OCI-LY1 (cell line): ENCODE data around the gene NECTIN1.

Source experiments
- H2AFZ ChIP-seq: fragments of 200-600 bp; sonication (generic), shearing (Covaris generic); 2 replicates; pipeline ENCODE4 v1.6.0; 2014; ENCODE audit warnings: antibody characterized with exemption, mild to moderate bottlenecking, low read length
- H3F3A ChIP-seq: fragments of 200-600 bp; sonication (generic), shearing (Covaris generic); 2 replicates; pipeline ENCODE4 v1.6.0; 2014; ENCODE audit warnings: mild to moderate bottlenecking, antibody characterized with exemption, low read length, moderate library complexity; ENCODE audit not compliant: insufficient read depth
- H3K27ac ChIP-seq: fragments of 200-600 bp; sonication (generic); 2 replicates; pipeline ENCODE4 v1.5.1; 2014; ENCODE audit warnings: low read length, mixed run types, mild to moderate bottlenecking, low read depth; ENCODE audit not compliant: poor library complexity, severe bottlenecking
- H3K27me3 ChIP-seq: fragments of 200-600 bp; sonication (generic); 2 replicates; pipeline ENCODE4 v1.6.0; 2014; ENCODE audit warnings: antibody characterized with exemption, mild to moderate bottlenecking, low read length, moderate library complexity; ENCODE audit not compliant: insufficient read depth
- H3K36me3 ChIP-seq: fragments of 200-600 bp; sonication (generic); 2 replicates; pipeline ENCODE4 v1.6.1; 2014; ENCODE audit warnings: mild to moderate bottlenecking, antibody characterized with exemption, low read length, moderate library complexity, mixed read lengths; ENCODE audit not compliant: insufficient read depth
- H3K4me1 ChIP-seq: fragments of 200-600 bp; sonication (generic); 2 replicates; pipeline ENCODE4 v1.5.1; 2014; ENCODE audit warnings: mild to moderate bottlenecking, low read length, moderate library complexity; ENCODE audit not compliant: insufficient read depth, severe bottlenecking
- H3K4me2 ChIP-seq: fragments of 200-600 bp; sonication (generic), shearing (Covaris generic); 2 replicates; pipeline ENCODE4 v1.6.1; 2014; ENCODE audit warnings: low read length
- H3K4me3 ChIP-seq: fragments of 200-600 bp; sonication (generic); 2 replicates; pipeline ENCODE4 v1.5.1; 2014; ENCODE audit warnings: low read length, low read depth, mild to moderate bottlenecking, mixed read lengths; ENCODE audit not compliant: poor library complexity, severe bottlenecking
- H3K79me2 ChIP-seq: fragments of 200-600 bp; shearing (Covaris generic); 2 replicates; pipeline ENCODE4 v1.6.1; 2016; ENCODE audit warnings: mixed run types, low read length, mixed read lengths; ENCODE audit not compliant: insufficient read depth
- H3K9ac ChIP-seq: fragments of 200-600 bp; sonication (generic), shearing (Covaris generic); 2 replicates; pipeline ENCODE4 v1.6.1; 2014; ENCODE audit warnings: mild to moderate bottlenecking, low read length, mixed read lengths
- H3K9me2 ChIP-seq: fragments of 200-600 bp; sonication (generic), shearing (Covaris generic); 2 replicates; pipeline ENCODE4 v1.6.1; 2014; ENCODE audit warnings: low read depth, mild to moderate bottlenecking, low read length, mixed read lengths
- H3K9me3 ChIP-seq: fragments of 200-600 bp; shearing (Covaris generic); 2 replicates; pipeline ENCODE4 v1.6.1; 2014; ENCODE audit warnings: low read length, mixed read lengths
- H4K20me1 ChIP-seq: fragments of 200-600 bp; sonication (generic), shearing (Covaris generic); 2 replicates; pipeline ENCODE4 v1.6.0; 2016; ENCODE audit warnings: mild to moderate bottlenecking, low read length; ENCODE audit not compliant: insufficient read depth
- EZH2 ChIP-seq: fragments of 200-600 bp; sonication (generic), shearing (Covaris generic); IDR thresholded peaks from 2 replicates; pipeline ENCODE4 v1.8.0; 2017; ENCODE audit warnings: borderline replicate concordance, mixed run types, mild to moderate bottlenecking, antibody characterized with exemption, low read length, moderate library complexity, mixed read lengths
- TF ChIP-seq, protein P1 (sequence below): fragments of 200-600 bp; sonication (generic), shearing (Covaris generic); IDR thresholded peaks from 2 replicates; pipeline ENCODE4 v1.5.1; 2017; ENCODE audit warnings: mild to moderate bottlenecking, antibody characterized with exemption, low read length, moderate library complexity, mixed read lengths

NECTIN1 gene

DNA sequence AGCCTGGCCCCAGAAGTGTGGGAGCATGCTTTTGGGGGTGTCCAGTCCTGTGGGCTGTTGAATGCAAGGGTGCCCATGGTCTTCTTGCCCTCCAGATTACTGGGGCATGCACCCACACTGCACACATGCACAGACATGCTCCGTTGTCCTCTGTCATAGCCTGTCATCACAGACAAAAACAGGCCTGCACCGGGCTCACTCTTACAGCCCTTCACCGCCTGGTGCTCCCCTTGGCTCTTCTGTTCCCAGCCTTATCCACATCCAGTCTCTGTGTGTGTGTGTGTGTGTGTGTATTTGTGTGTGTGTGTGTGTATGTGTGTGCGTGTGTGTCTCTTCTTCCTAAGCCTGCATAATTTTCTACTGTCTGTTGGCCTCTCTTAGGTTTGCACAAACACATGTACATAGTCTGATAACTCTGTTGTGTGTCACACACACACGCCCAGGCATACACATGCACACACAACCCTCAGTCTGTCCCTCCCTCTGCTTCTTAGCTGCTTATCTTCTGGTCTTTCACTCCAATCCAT is 23.4 kb upstream of the NECTIN1 start:
- TF ChIP-seq EZH2, result no peak
- TF ChIP-seq, protein P1, sequence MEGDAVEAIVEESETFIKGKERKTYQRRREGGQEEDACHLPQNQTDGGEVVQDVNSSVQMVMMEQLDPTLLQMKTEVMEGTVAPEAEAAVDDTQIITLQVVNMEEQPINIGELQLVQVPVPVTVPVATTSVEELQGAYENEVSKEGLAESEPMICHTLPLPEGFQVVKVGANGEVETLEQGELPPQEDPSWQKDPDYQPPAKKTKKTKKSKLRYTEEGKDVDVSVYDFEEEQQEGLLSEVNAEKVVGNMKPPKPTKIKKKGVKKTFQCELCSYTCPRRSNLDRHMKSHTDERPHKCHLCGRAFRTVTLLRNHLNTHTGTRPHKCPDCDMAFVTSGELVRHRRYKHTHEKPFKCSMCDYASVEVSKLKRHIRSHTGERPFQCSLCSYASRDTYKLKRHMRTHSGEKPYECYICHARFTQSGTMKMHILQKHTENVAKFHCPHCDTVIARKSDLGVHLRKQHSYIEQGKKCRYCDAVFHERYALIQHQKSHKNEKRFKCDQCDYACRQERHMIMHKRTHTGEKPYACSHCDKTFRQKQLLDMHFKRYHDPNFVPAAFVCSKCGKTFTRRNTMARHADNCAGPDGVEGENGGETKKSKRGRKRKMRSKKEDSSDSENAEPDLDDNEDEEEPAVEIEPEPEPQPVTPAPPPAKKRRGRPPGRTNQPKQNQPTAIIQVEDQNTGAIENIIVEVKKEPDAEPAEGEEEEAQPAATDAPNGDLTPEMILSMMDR, result no peak
- no peaks in the 10 kb centered on the region for H4K20me1 ChIP-seq
- no peaks in the 10 kb centered on the region for H3K9me2 ChIP-seq
- H3K4me3 ChIP-seq, result no peak overlapping the region
- no peaks in the 10 kb centered on the region for H3K36me3 ChIP-seq
- H3K4me1 ChIP-seq, result no peaks in the 10 kb centered on the region
- no peaks in the 10 kb centered on the region for H3F3A ChIP-seq
- no peak overlapping the region for H2AFZ ChIP-seq
- no peak overlapping the region for H3K4me2 ChIP-seq
- no peaks in the 10 kb centered on the region for H3K79me2 ChIP-seq
- no peak overlapping the region for H3K9ac ChIP-seq
- H3K9me3 ChIP-seq, result no peaks in the 10 kb centered on the region
- no peak overlapping the region for H3K27ac ChIP-seq
- no peaks in the 10 kb centered on the region for H3K27me3 ChIP-seq

DNA sequence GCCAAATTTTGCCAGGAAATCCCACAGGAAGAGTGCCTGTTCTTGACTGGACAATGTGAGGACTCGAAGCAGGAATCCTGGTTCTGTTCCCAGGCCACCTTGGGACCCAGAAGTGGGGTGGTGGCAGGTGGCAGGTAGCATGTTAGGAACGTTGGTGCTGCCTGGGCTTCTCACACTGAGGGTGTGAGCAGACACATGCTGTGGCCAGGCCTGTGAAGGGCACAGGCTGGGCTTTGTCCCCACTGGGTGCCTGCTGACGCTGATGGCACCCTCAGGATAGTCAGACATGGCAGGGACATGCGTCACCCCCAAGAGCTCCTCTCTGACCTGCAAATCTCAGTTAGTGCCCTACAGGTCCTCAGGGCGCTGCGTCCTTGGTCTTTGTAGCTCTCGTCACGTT is 21.1 kb upstream of the NECTIN1 start:
- Histone ChIP-seq H3K9me2 (no peaks in the 10 kb centered on the region), H3K79me2 (no peaks in the 10 kb centered on the region), H3K9me3 (no peaks in the 10 kb centered on the region), H3K36me3 (no peaks in the 10 kb centered on the region), H4K20me1 (no peaks in the 10 kb centered on the region), H3F3A (no peaks in the 10 kb centered on the region), H3K4me1 (no peaks in the 10 kb centered on the region), H3K9ac (no peak overlapping the region), H3K27me3 (no peaks in the 10 kb centered on the region), H3K4me2 (no peak overlapping the region), H3K27ac (no peak overlapping the region), H2AFZ (no peak overlapping the region), H3K4me3 (no peak overlapping the region)
- TF ChIP-seq, protein P1, result no peak
- TF ChIP-seq EZH2, result no peak

DNA sequence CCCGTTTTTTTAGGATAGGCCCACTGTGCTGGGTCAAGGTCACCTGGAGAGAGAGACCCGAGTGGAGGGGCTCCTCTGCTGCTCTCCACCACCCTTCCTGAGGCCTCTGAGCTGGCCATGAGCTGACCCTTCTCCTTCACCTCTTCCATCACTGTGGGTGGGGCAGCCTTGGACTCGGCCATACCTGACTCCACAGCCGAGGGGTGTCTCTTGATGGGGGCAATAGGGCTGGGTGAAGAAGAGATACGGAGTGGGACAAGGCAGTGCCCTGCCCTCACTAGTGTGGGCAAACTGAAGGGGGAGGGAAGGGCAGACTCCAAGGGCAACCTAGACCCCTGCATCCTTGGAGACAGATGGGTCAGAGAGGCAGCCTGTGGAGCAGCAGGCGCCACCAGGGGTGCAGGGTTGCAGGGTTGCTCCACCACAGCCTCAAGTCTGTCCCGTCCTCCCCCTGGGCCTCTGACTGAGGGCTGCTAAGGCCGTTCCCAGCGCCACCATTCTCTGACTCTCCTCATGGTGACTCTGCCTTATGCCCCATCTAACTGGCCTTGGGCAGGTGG is 20.1 kb upstream of the NECTIN1 start:
- Histone ChIP-seq H3K4me1 (no peaks in the 10 kb centered on the region), H3K9me2 (no peaks in the 10 kb centered on the region), H3F3A (no peaks in the 10 kb centered on the region), H3K36me3 (no peaks in the 10 kb centered on the region), H2AFZ (no peak overlapping the region), H3K27ac (no peak overlapping the region), H3K4me2 (no peak overlapping the region), H3K9ac (no peak overlapping the region), H3K27me3 (no peaks in the 10 kb centered on the region), H3K4me3 (no peak overlapping the region), H4K20me1 (no peaks in the 10 kb centered on the region), H3K9me3 (no peaks in the 10 kb centered on the region), H3K79me2 (no peaks in the 10 kb centered on the region)
- TF ChIP-seq, protein P1, result no peak
- TF ChIP-seq EZH2, result no peak
